Suprapubic skin (tissue), 4 donors: ENCODE results near the gene GAB1.

Experiments used
- CTCF ChIP-seq, 2 donors: fragments of 200-600 bp in 1 of 2; fragments of 450-650 bp in 1 of 2; sonication (generic) in 1 of 2; IDR thresholded peaks; one replicate each; pipeline ENCODE4 v1.5.1; 2016 to 2019; ENCODE audit warnings: antibody characterized with exemption in 2 of 2, mild to moderate bottlenecking in 1 of 2, moderate library complexity in 1 of 2
- EP300 ChIP-seq: sonication (generic); formaldehyde crosslinking; IDR thresholded peaks from one replicate; pipeline ENCODE4 v1.6.1; 2017; ENCODE audit warnings: antibody characterized with exemption
- POLR2A ChIP-seq, 2 donors: fragments of 450-650 bp; IDR thresholded peaks; one replicate each; pipeline ENCODE4 v1.6.1; 2017; ENCODE audit warnings: antibody characterized with exemption in 2 of 2, mild to moderate bottlenecking in 2 of 2, moderate library complexity in 2 of 2
- POLR2AphosphoS5 ChIP-seq, 3 donors: sonication (generic); formaldehyde crosslinking; IDR thresholded peaks; one replicate each; pipeline ENCODE4 v1.6.1; 2017; ENCODE audit warnings: antibody characterized with exemption in 3 of 3

GRCh38 chr4:143407474-143407873 is 70.8 kb downstream of the GAB1 start:
- no peak for TF ChIP-seq POLR2AphosphoS5 (IDR thresholded peaks at IDR 0.05)
- TF ChIP-seq CTCF (IDR thresholded peaks at IDR 0.05): no peak
- TF ChIP-seq POLR2A (IDR thresholded peaks at IDR 0.05): no peak
- TF ChIP-seq EP300: no peak
